HG03097 (cell line): ENCODE results near the gene ZFYVE21.

ENCODE experiments used
- ATAC-seq: cut with Tn5 transposase; IDR thresholded peaks from one replicate; pipeline ENCODE4 v1.9.1; 2021; ENCODE audit not compliant: unreplicated experiment, low FRiP score

The ZFYVE21 gene

DNA sequence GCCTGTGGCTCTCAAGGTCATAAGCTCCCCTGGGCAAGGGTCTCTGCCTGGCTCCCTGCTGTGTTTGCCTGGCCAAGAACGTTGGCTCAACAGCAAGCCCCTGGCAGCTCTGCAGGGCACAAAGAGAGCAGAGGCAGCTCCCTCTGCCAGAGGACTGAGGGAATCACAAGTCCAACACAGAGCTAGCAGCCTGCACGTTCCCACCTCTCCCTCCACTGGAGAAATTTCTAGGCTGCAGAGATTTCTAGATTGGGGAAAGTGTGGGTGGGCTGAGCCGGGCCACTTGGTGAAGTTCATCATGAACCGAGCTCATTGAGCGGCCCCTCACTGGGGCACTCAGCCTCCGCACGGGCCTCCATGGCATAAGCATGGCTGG is 19.8 kb downstream of the ZFYVE21 start:
- no peak for ATAC-seq

- no peak for ATAC-seq
These were observed 20.4 kb downstream of the ZFYVE21 start for GRCh38 chr14:103735815-103736545.

DNA sequence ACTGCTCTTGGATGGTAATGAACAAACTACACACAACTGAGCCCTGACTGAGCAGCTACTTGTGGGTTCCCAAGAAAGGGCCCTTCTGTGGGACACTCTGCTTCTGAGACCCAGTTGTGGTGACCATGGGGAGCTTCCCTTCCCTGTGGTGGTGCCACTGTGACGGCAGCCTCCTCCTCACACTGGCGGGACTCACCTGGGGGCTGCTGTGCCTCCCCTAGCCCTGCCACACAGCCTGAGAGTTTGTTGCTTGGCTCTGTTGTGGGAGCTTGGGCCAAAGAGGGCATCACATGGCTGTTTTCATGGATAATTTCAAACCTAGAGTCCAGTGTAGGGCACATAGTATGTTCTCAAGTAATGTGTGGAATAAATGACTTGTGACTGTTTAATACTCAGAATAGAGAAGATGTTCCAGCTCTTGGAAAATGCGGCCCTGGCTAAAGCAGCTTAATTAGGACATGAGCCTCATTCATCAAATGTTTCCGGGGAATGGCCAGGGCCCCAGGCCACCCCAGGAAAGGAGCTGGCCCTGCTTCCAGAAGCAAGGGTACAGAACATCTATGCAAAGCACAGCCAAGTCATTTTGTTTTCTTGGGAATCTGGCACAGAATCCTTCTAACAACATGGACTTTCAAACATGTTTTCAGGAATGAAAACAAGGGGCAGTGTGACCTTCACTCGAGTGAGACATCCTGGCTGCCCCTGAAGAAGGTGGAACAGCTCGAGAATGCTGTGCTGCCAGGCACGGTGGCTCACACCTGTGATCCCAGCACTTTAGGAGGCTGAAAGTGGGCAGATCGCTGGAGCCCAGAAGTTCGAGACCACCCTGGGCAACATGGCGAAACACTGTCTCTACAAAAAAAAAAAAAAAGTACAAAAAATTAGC is 21.2 kb downstream of the ZFYVE21 start:
- ATAC-seq = no peak

- ATAC-seq = no peak
These were observed 21.9 kb downstream of the ZFYVE21 start for GRCh38 chr14:103737432-103738045.

DNA sequence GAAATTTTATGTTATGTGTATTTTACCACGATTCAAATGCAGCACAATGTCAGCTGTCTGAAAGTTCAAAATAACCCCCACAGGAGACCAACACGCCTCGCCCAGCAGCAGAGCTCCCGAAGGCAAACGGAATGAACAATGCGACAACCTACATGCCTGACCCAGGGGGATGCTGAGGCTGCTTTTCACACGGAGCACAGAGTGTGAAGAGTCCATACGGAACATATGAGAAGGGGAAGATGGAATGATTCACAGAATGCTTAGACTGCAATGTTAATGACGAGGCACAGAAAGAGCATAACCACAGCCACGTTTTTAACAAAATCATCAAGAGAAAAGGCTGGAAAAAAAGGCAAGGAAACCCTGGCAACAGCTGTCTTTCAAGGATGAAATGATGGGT is 22.6 kb downstream of the ZFYVE21 start:
- no peak for ATAC-seq

DNA sequence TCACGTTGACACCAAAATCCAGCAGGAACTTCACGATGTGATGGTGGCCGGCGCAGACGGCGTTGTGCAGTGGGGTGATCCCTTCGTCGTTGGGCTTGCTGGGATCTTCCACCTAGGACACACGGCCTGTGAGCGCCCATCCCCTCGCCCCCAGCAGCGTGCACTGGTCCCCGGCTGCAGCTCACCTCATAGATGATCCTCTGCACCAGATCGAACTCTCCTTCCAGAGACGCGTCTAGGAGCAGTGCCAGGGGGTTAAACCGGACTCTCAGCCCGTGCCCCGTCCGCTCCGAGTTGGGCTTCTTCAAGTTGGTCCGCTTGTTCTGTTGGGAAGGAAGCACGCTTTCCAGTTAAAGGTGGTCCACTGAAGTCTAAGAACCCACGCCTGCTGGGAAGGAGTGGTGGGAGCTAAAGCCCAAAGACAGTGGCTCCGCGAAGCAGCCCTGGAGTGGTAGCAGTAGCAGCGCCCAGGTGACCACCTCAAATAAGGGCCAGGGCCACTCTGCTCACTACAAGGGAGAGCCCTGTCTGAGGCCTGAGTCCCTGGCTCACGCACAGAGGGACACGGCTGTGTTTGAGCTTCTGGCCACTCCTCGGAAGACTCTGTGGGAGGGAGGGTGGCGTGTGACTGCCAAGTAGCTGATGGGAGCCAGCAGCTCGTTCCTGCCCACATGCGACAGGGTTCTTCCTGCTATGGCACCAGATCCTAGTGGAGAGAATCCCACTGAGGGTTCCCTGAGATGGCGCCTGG is 23.3 kb downstream of the ZFYVE21 start:
- ATAC-seq = no peak

GRCh38 chr14:103739466-103739792 is 23.8 kb downstream of the ZFYVE21 start:
- no peak for ATAC-seq

DNA sequence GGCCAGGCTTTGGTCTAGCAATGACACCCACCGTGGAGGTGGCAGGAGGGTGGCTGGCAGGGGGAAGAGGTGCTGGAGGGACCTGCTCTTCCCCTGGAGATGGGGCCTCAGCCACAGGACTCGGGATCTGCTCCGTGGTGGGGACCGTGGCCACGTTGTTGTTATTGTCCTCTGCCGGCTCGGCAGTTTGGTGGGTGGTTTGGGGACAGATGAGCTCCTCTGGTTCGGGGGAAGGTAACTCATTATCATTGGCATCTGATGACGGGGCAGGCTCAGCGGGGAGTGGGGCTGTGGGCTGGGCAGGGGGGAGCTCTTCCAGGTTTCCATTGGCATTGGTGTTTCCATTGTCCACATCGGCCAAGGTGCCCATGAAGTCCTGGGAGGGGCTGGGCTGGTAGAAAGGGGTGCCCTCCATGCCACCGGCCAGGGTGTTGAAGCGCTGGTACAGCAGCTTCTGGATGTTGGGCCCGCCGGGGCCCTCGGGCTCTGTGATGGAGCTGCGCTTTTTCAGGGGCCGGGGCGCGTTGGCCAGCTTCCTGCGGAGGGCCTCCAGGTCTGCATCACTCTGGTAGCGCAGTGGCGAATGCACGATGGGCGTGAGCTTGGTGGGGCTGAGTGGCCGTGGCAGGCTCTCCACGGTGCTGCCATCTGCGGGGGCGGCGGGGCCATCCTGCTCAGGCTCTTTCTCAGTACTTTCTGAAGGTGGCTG is 24.3 kb downstream of the ZFYVE21 start:
- no peak for ATAC-seq

DNA sequence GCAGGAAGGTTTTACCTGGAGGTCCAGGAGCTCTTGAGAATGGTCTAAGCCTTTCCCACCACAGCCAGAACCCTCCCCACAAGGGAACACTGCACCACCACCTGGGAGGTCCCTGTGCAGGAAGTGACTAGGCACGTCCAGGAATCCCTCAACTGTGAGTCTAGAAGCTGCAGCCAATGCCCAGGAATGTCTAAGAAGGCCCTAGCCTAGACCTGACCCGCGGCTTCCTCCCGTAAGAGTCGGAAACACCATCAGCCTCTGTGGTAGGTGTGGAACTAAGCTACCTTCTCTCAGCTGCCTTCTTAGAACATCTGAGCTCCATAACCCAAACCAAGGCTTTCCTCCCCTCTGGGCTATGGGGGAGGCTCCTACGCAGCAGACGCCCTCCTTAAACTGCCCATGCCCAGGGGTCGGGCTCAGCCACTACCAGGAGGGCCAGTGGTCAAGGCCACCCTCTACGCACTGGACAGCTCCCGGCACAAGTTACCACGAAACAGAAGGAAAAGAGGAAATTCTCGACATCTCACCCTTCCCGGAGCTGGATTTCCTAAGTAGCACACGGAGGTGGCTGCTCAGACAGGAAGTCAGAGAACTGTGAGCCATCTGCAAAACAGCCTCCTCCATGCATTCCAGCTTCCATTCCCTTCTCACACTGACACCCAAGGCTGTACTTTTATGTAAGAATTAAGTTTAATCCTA is 25.5 kb downstream of the ZFYVE21 start:
- ATAC-seq = no peak

GRCh38 chr14:103741876-103742275 is 26.3 kb downstream of the ZFYVE21 start:
- no peak for ATAC-seq

- no peak for ATAC-seq
These were observed 27.1 kb downstream of the ZFYVE21 start for GRCh38 chr14:103742499-103743255.

DNA sequence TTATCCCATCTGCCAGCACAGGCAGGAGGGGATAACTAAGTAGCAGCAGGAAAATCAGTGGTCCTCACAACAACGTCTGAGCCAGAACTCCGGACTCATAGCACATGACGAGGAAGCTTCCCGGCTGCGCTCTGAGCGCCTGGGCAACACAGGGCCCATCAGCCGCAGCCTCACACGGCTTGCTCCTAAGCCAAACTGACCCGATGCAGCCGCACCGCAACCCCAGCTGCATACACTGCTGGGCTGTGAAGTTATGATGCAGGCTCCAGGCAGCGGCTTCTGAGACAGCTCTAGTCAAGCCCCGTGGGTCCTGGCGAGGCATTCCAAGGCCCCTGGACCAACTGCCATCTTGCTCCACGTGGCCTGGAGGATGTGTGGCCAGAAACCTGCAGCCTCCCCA is 28.1 kb downstream of the ZFYVE21 start:
- no peak for ATAC-seq

DNA sequence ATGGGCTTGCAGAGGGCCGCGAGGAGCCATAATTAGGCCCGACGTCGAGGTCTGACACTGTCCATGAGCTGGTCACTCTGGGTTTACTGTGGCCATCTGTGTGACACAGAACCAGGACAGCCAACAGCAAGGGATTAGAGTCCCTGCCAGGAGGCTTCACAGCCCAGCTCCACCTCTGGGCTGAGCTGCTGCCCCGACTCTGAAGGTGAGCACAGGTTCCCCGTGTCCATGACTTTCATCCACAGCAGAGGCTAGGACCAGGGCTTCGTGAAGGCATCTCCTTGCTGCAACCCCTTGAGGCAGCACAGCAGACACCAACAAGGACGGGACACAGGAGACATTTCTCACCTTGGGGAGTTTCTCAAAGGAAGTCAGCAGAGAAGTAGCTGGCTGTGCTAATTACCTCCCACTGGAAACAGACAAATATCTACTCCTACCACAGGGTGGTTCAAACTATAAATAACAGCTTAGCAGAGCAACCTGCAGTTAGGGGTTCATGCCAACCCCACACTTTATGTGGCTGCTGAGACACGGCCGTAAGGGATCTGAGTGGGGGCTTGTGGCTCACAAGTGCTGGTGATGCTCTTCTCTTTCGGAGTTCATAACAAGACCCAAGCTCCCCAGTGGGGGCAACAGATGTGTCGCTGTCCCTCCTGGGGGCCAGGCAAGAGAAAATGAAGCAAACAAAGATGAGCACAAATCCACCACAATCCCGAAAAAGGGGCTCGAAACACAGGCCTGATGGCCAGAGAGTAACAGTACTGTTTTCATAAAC is 29.2 kb downstream of the ZFYVE21 start:
- ATAC-seq = no peak

DNA sequence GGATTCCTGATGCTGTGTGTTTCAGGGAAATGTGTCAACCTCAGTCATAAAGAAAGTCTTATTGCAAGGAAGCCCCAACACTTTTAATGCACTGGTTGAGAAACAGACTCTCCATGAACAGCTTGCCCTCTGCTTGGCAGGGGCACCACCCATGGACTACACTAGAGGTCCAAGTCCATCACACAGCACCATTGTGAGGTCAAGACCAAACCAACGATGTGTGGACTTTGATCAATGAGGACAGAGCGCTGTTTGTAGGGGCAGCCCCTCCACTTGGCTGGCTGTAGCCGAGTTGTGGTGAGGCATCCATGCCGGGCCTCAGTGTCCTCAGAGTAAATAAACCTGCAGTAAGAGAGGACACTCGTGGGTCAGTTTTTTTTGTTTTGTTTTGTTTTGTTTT is 29.8 kb downstream of the ZFYVE21 start:
- ATAC-seq = no peak

DNA sequence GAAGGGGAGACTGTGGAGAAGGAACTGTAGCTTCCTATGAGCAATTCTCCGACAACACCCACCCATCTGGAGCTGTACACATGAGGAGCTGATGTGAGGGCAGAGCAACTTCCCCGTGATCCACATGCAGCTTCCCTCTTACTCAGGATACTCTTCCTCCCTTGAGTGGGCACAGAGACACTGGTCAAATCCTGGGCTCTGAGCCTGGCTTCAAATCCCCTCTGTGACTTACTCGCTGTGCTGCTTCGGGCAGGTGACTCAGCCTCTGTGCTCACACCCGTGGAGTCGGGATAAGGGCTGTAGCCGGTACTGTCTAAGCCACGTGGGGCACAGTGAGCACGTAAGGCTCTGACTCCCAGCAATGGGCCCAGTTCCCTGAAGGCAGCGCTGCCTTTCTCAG is 31.1 kb downstream of the ZFYVE21 start:
- ATAC-seq = no peak

DNA sequence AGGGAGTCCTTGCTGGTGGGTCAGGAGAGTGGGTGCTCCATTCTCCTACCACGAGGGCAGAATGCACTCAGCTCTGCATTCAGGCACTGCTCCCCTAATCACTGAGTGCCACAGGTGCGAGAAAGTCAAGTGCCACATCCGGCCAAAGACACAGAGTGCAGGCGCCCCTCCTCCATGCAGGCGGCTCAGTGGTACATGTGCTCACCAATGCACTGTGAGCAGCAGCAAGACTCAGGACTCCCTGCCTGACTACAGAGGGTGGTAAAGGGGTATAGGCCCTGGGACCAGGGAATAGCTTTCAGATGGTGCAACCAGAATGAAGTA is 32.9 kb downstream of the ZFYVE21 start:
- ATAC-seq = no peak

GRCh38 chr14:103749452-103749851 is 33.8 kb downstream of the ZFYVE21 start:
- no peak for ATAC-seq

DNA sequence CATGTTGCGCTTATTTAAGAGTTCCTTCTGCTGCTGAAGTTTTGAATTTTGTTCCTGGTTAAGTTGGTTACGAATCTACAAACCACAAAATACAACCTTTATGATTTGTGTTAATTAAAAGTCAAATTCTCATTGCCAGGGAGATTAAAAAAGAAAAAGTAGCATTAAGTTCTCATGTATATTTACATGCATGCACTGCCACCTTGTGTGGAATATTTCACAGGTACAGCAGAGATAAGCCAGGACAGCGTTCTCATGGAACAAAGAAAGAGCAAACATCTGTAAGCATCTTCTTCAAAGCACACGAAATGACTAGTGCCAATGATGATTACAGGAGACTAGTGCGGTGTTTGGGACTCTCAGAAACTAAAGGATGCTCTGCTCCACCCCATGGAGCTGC is 34.2 kb downstream of the ZFYVE21 start:
- ATAC-seq = no peak
